Cardiac muscle cell (in vitro differentiated cells and primary cell): Measurements from ENCODE around the gene GOLGA6C. TPM values are rescaled to one million over a fixed set of nuclear protein-coding genes. Genes with fewer than 3 reads are reported as not detected.
A peak's percentile ranks its signal among the peaks of the same experiment; 100 is the strongest.

Experiments
- DNase-seq, 2 donors: peaks; one replicate each; pipeline versions ENCODE4 v3.0.0 to v3.0.0-alpha.2; 2010 to 2017; ENCODE audit warnings: low read depth in 1 of 2, low spot score in 1 of 2
- H3K27ac ChIP-seq: fragments of 200-600 bp; sonication (generic); 2 replicates; pipeline ENCODE4 v1.5.1; 2016
- H3K27me3 ChIP-seq: fragments of 200-600 bp; sonication (generic); 2 replicates; pipeline ENCODE4 v1.6.0; 2016; ENCODE audit warnings: control low read depth
- H3K36me3 ChIP-seq: fragments of 200-600 bp; sonication (generic); 2 replicates; pipeline ENCODE4 v1.5.1; 2016; ENCODE audit warnings: control low read depth
- H3K4me1 ChIP-seq: fragments of 200-600 bp; sonication (generic); 2 replicates; pipeline ENCODE4 v1.8.1; 2017; ENCODE audit warnings: low read depth, mild to moderate bottlenecking, mixed run types
- H3K4me3 ChIP-seq: fragments of 200-600 bp; sonication (generic); 2 replicates; pipeline ENCODE4 v1.5.1; 2016; ENCODE audit warnings: mild to moderate bottlenecking
- H3K9me3 ChIP-seq: fragments of 200-600 bp; sonication (generic); 2 replicates; pipeline ENCODE4 v1.5.1; 2017; ENCODE audit warnings: low read depth, mild to moderate bottlenecking, control low read depth
- CTCF ChIP-seq: IDR thresholded peaks from 2 replicates; pipeline ENCODE4 v1.5.1; 2012; ENCODE audit warnings: low read depth, mild to moderate bottlenecking, low read length
- polyA plus RNA-seq: library from polyadenylated mRNA; unstranded; fragments of >200 nt; fragmentation: Nextera tagmentation; extraction: Ambion mirVana; gene quantifications from 2 replicates; pipeline ENCODE4 v1.2.1, GENCODE V29; 2016
- total RNA-seq: library from RNA; depleted of rRNA; stranded (reverse); fragments of >200 nt; gene quantifications from 2 replicates; pipeline ENCODE4 v1.2.3, GENCODE V29; 2016

The GOLGA6C gene
- total and polyA plus RNA-seq, 2 experiments from 2014 or later: 0.09 TPM; not detected in 1

- H3K27me3 ChIP-seq: no peaks in the 10 kb centered on the region
- no peak for TF ChIP-seq CTCF
- no peak overlapping the region for H3K27ac ChIP-seq
- peaks cover 11% of the 10 kb centered on the region for H3K36me3 ChIP-seq
- H3K9me3 ChIP-seq: no peaks in the 10 kb centered on the region
- no peaks in the 10 kb centered on the region for H3K4me1 ChIP-seq
- no peak for DNase-seq
- no peak overlapping the region for H3K4me3 ChIP-seq
Observed at GRCh38 chr15:75212200-75212858, 45.8 kb upstream of the GOLGA6C start.

- Histone ChIP-seq H3K4me3 (no peak overlapping the region), H3K4me1 (no peaks in the 10 kb centered on the region), H3K27ac (peak overlapping the region; percentile 19), H3K9me3 (no peaks in the 10 kb centered on the region), H3K36me3 (peaks cover 11% of the 10 kb centered on the region), H3K27me3 (no peaks in the 10 kb centered on the region)
- TF ChIP-seq CTCF: no peak
- no peak for DNase-seq
Observed at GRCh38 chr15:75213212-75213767, 44.8 kb upstream of the GOLGA6C start.

GRCh38 chr15:75213768-75214221, 44.3 kb upstream of the GOLGA6C start:
- Histone ChIP-seq H3K36me3 (peaks cover 11% of the 10 kb centered on the region), H3K4me3 (no peak overlapping the region), H3K27ac (peak overlapping the region; percentile 19), H3K27me3 (no peaks in the 10 kb centered on the region), H3K9me3 (no peaks in the 10 kb centered on the region), H3K4me1 (no peaks in the 10 kb centered on the region)
- DNase-seq: no peak
- TF ChIP-seq CTCF: no peak

- no peaks in the 10 kb centered on the region for H3K27me3 ChIP-seq
- no peak overlapping the region for H3K4me3 ChIP-seq
- no peak for DNase-seq
- H3K27ac ChIP-seq: no peak overlapping the region
- H3K4me1 ChIP-seq: no peaks in the 10 kb centered on the region
- H3K36me3 ChIP-seq: peaks cover 11% of the 10 kb centered on the region
- TF ChIP-seq CTCF: no peak
- no peaks in the 10 kb centered on the region for H3K9me3 ChIP-seq
Observed at GRCh38 chr15:75214293-75215096, 43.6 kb upstream of the GOLGA6C start.

GRCh38 chr15:75215107-75216004, 42.8 kb upstream of the GOLGA6C start:
- no peaks in the 10 kb centered on the region for H3K4me1 ChIP-seq
- H3K36me3 ChIP-seq: peaks cover 7% of the 10 kb centered on the region
- no peak overlapping the region for H3K4me3 ChIP-seq
- no peak for DNase-seq
- no peak for TF ChIP-seq CTCF
- H3K27me3 ChIP-seq: no peaks in the 10 kb centered on the region
- no peak overlapping the region for H3K27ac ChIP-seq
- H3K9me3 ChIP-seq: no peaks in the 10 kb centered on the region
